ENCODE measurements around the gene DCST1.

GRCh38 chr1:155043301-155043702 lies 9.7 kb downstream of the DCST1 start:
- TF ChIP-seq POLR2A (IDR thresholded peaks at IDR 0.05) (no peak), CTCF (IDR thresholded peaks at IDR 0.05) (no peak)

Data from body of pancreas (tissue), 4 donors.